SK-N-MC (cell line): ENCODE measurements around the gene BTLA.
"Not testable (repeated sequence)": the region's sequence is repeated elsewhere in the genome, so short reads cannot be mapped to it uniquely, and the experiment has no call there.

ENCODE experiments used
- DNase-seq: peaks from one replicate; pipeline ENCODE4 v3.0.0-alpha.2; 2011; ENCODE audit warnings: low read depth, low spot score
- H3K27ac ChIP-seq: fragments of 200-600 bp; sonication (generic); 2 replicates; pipeline ENCODE4 v1.5.1; 2016; ENCODE audit warnings: mixed run types
- H3K36me3 ChIP-seq: fragments of 200-600 bp; sonication (generic); 2 replicates; pipeline ENCODE4 v1.6.1; 2017; ENCODE audit warnings: antibody characterized with exemption, low read length, mixed read lengths; ENCODE audit not compliant: insufficient read depth
- H3K4me3 ChIP-seq: fragments of 200-600 bp; sonication (generic); 2 replicates; pipeline ENCODE4 v1.5.1; 2016
- H3K9ac ChIP-seq: fragments of 200-600 bp; sonication (generic); 2 replicates; pipeline ENCODE4 v1.8.0; 2017; ENCODE audit warnings: mixed run types, mixed read lengths; ENCODE audit not compliant: insufficient read length
- H3K9me3 ChIP-seq: fragments of 200-600 bp; sonication (generic); 2 replicates; pipeline ENCODE4 v1.6.1; 2017; ENCODE audit warnings: low read depth, mild to moderate bottlenecking, antibody characterized with exemption, low read length, moderate library complexity, mixed read lengths
- EZH2 ChIP-seq: fragments of 200-600 bp; sonication (generic); IDR thresholded peaks from one replicate; pipeline ENCODE4 v1.6.1; 2017; ENCODE audit warnings: antibody characterized with exemption
- FOXP2 ChIP-seq: optimal IDR thresholded peaks from 2 replicates; pipeline ENCODE3; 2011; ENCODE audit warnings: mild to moderate bottlenecking, moderate library complexity; ENCODE audit not compliant: insufficient read depth; ENCODE audit errors: extremely low read length, control extremely low read depth
- POLR2AphosphoS5 ChIP-seq: IDR thresholded peaks from 2 replicates; pipeline ENCODE4 v1.6.1; 2012; ENCODE audit warnings: mild to moderate bottlenecking, low read depth, low read length, borderline replicate concordance

Gene BTLA, protein sequence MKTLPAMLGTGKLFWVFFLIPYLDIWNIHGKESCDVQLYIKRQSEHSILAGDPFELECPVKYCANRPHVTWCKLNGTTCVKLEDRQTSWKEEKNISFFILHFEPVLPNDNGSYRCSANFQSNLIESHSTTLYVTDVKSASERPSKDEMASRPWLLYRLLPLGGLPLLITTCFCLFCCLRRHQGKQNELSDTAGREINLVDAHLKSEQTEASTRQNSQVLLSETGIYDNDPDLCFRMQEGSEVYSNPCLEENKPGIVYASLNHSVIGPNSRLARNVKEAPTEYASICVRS

GRCh38 chr3:112498914-112499711 lies at the start of gene BTLA:
Gene BTLA (minus strand): TSS chr3:112499472. CDS start chr3:112499358, 114 bp downstream.
- Histone ChIP-seq H3K4me3 (no peak within 1 kb of the TSS), H3K9ac (no peak within 1 kb of the TSS), H3K27ac (no peak within 1 kb of the TSS), H3K9me3 (no peaks in the 10 kb centered on the region), H3K36me3 (no peaks in the 10 kb centered on the region)
- DNase-seq, result no peak
- TF ChIP-seq FOXP2, result no peak
- TF ChIP-seq POLR2AphosphoS5, result no peak
- no peak for TF ChIP-seq EZH2

- Histone ChIP-seq H3K9me3 (no peaks in the 10 kb centered on the region), H3K4me3 (no peak overlapping the region), H3K27ac (no peak overlapping the region), H3K9ac (no peak overlapping the region), H3K36me3 (peaks cover 48% of the 10 kb centered on the region)
- TF ChIP-seq POLR2AphosphoS5, result no peak
- no peak for TF ChIP-seq EZH2
- no peak for TF ChIP-seq FOXP2
- no peak for DNase-seq
Observed at GRCh38 chr3:112546216-112546759, 47.0 kb upstream of the BTLA start.

GRCh38 chr3:112539825-112540650 lies 40.8 kb upstream of the BTLA start:
- Histone ChIP-seq H3K9me3 (no peaks in the 10 kb centered on the region), H3K9ac (no peak overlapping the region), H3K36me3 (peaks cover 33% of the 10 kb centered on the region), H3K27ac (no peak overlapping the region), H3K4me3 (no peak overlapping the region)
- no peak for DNase-seq
- no peak for TF ChIP-seq POLR2AphosphoS5
- TF ChIP-seq FOXP2, result no peak
- TF ChIP-seq EZH2, result no peak

DNA sequence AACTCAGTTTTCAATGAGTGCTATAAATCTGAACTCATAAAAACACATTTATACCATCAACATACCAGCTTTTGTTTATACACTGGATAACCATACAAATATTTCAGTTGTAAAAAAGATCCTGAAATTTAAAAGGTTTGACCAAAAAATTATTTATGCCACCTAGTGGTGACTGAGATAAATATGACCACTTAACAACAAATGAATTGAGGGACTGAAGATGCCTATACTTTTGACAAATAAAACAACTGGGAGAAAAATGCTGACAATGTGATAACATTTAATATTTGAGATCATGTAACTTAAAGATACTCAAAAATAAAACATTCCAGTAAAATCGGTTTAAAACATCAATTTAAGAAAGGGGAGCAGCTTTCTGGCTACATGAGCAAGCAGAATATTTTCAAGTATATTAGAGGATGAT lies 32.1 kb upstream of the BTLA start:
- Histone ChIP-seq H3K36me3 (peaks cover 30% of the 10 kb centered on the region), H3K27ac (no peak overlapping the region), H3K9me3 (no peaks in the 10 kb centered on the region), H3K9ac (no peak overlapping the region), H3K4me3 (no peak overlapping the region)
- DNase-seq, result peak; percentile 14
- TF ChIP-seq EZH2 (no peak), POLR2AphosphoS5 (no peak), FOXP2 (no peak)

- peaks cover 26% of the 10 kb centered on the region for H3K36me3 ChIP-seq
Observed at GRCh38 chr3:112530573-112530972, 31.3 kb upstream of the BTLA start.

DNA sequence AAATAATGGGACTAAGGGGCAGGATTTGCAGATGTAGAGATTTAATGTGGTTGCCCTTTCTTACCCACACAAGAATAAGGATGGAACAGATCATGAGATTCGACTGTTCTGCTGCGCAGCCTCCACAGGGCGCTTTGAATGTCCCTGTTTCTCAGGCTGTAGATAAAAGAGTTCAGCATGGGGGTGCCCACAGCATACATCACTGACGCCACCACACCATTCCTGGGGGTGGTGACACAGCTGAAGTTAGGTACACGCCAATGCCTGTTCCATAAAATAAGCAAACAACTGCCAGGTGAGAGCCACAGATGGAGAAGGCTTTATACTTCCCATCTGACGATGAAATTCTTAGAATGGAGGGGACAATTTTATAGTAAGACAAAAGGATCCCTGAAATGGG lies 24.9 kb upstream of the BTLA start:
- H3K9ac ChIP-seq, DNase-seq, H3K27ac ChIP-seq, H3K9me3 ChIP-seq, H3K36me3 ChIP-seq, H3K4me3 ChIP-seq: not testable (repeated sequence)

More at GRCh38 chr3:112530573-112530972, 31.3 kb upstream of the BTLA start:
- Histone ChIP-seq H3K4me3 (no peak overlapping the region), H3K9ac (no peak overlapping the region), H3K9me3 (no peaks in the 10 kb centered on the region), H3K27ac (no peak overlapping the region)
- no peak for DNase-seq
- TF ChIP-seq POLR2AphosphoS5 (no peak), EZH2 (no peak), FOXP2 (no peak)

DNA sequence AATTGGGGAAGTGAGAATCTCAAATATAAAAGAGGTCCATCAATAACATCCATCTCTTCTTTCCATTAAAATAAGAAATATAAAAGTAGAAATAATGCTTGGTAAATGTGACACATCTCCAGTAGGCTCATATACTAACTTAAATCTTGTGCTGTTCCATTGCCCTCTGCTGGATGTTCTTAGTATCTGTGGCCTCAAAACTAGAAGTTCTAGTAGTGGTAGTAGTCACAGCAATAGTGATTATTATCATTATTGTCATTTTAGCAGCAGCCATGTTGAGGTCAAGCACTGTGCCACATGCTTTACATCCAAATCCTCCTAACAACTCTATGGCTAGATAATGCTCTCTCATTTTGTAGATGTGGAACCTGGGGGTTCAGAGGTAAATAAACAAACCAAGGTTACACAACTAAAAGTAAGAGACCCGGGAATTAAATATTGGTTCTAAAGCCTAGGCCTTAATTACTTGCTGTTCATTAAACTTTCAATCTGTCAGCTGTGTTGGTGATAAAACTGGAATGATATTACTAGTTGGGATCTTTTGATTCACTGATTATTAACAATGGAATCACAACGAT lies 20.2 kb upstream of the BTLA start:
- Histone ChIP-seq H3K36me3 (no peaks in the 10 kb centered on the region), H3K4me3 (no peak overlapping the region), H3K9ac (no peak overlapping the region), H3K27ac (no peak overlapping the region), H3K9me3 (no peaks in the 10 kb centered on the region)
- TF ChIP-seq EZH2 (no peak), FOXP2 (no peak), POLR2AphosphoS5 (no peak)
- DNase-seq, result peak; percentile 22

DNA sequence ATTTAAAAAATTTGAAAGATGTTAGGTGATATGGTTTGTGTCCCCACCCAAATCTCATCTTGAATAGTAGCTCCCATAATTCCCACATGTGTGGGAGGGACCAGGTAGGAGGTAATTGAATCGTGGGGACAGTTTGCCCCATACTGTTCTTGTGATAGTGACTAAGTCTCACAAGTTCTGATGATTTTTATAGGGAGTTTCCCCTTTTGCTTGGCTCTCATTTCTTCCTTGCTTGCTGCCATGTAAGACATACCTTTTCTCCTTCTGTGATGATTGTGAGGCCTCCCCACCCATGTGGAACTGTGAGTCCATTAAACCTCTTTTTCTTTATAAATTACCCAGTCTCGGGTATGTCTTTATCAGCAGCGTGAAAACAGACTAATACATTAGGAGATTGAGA lies 19.7 kb upstream of the BTLA start:
- H3K36me3 ChIP-seq, H3K4me3 ChIP-seq, H3K9me3 ChIP-seq, DNase-seq, H3K27ac ChIP-seq, H3K9ac ChIP-seq: not testable (repeated sequence)
